GM18502 (cell line): ENCODE data around the gene LPCAT4.
"Not testable (repeated sequence)": the region's sequence is repeated elsewhere in the genome, so short reads cannot be mapped to it uniquely, and the experiment has no call there.

Source experiments
- ATAC-seq: cut with Tn5 transposase; IDR thresholded peaks from one replicate; pipeline ENCODE4 v1.9.1; 2021; ENCODE audit warnings: mild to moderate bottlenecking; ENCODE audit not compliant: unreplicated experiment, poor library complexity

The LPCAT4 gene

DNA sequence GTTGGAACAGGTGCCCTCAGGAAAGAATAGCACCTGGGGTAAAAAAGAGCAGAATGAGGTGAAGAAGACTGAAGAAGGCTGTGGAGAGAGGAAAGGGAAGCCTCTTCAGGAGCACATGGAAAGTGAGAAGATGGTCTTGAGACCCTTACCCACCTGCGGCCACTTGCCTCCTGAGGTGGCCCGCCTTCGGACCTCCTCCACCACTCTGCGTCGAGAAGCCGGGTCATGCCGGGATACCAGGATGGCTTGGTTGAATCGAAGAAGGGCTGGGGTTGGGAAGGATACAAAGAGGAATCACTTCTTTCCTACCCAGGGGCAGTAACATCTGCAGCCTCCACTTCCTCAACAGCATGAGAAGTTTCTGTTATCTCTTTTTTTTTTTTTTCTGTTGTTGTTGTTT is 3.0 kb downstream of the LPCAT4 start:
- ATAC-seq, result no peak

GRCh38 chr15:34362047-34362773 is 4.8 kb downstream of the LPCAT4 start:
- ATAC-seq, result no peak

GRCh38 chr15:34361278-34361677 is 5.7 kb downstream of the LPCAT4 start:
- ATAC-seq, result no peak

GRCh38 chr15:34360298-34360697 is 6.7 kb downstream of the LPCAT4 start:
- ATAC-seq, result no peak

- ATAC-seq, result no peak
Observed at GRCh38 chr15:34359416-34359815, 7.6 kb downstream of the LPCAT4 start.

DNA sequence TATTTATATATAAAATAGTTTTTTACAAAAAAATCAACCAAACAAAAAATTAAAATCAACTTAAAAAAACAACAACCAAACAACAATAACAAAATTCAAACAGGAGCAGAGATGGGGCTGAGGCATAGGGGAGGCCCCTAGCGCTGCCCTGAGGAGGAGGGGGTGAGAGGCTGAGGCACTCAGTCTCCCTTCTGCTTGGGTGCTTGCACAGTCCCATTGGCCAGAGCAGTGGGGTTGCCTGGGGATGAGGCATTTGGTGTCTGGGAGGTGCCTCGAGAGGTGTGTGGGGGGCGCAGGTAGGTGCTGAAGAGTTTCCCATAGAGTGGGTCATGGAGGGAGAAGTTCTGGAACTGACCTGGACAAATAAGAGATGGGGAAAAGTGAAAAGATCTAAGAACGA is 8.0 kb downstream of the LPCAT4 start:
- ATAC-seq, result no peak

GRCh38 chr15:34358367-34358766 is 8.6 kb downstream of the LPCAT4 start:
- no peak for ATAC-seq

- ATAC-seq, result no peak
Observed at GRCh38 chr15:34357653-34358052, 9.3 kb downstream of the LPCAT4 start.

- ATAC-seq, result no peak
Observed at GRCh38 chr15:34355241-34355640, 11.8 kb downstream of the LPCAT4 start.

- ATAC-seq, result no peak
Observed at GRCh38 chr15:34354286-34354685, 12.7 kb downstream of the LPCAT4 start.

DNA sequence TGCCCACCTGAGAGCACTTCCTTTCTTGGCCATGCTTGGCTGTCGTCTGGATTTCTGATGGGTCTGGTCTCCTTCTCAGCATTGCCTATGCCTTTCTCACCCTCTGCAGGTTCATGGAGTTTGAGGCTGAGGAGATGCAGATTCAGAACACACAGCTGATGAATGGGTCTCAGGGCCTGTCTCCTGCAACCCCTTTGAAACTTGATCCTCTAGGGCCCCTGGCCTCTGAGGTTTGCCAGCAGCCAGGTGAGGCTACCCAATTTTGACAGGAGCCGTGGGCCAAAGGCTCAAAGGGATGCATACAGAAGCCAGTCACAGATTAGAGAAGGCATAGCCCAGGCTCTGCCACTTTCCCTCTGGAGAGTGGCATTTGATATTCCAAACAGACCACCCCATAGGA is 13.4 kb downstream of the LPCAT4 start:
- ATAC-seq, result no peak

GRCh38 chr15:34352996-34353395 is 14.0 kb downstream of the LPCAT4 start:
- ATAC-seq, result not testable (repeated sequence)

DNA sequence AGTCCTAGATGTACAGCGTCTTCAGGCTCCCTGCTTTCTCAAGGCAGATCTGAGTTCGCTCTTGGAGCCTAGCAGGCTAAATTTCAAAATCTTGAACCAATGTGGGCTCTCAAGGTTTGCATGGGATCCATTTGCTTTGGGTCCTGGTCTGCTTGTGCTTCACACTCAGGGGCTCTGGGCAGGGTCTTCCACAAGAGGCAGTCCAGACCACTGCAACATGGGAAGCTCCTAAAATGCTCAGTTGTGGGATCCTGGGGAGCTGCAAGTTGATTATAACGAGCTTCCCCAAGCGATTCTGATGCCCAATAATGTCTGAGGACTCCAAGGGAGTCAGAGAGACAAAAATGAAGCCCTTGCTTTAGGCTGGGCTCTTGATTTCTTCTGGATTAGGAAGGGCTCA is 17.2 kb downstream of the LPCAT4 start:
- no peak for ATAC-seq

DNA sequence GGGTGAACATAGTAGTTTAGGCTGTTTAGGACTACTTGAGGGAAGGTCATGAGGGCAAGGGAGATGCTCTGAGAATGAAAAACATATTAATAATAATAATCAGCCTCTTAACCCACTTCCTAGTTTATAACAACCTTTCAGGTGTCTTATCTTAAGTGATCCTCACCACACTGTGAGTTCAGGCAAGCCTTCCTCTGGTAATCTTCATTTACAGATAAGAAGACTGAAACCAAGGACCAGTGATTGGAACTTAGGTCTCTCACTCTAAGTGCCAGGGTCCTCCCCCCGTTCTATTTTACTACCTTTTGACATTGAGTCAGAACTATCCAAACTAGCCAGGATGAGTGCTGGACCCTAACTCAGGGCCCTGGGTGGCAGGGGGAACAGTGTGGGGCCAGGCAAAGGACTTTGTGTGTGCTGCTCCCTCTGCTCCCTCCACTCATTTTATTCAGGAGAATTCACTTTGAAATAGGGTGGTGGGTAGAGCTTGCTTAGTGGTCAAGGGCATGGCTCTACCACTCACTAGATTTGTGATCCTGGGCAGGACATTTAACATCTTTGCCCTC is 18.2 kb downstream of the LPCAT4 start:
- no peak for ATAC-seq

DNA sequence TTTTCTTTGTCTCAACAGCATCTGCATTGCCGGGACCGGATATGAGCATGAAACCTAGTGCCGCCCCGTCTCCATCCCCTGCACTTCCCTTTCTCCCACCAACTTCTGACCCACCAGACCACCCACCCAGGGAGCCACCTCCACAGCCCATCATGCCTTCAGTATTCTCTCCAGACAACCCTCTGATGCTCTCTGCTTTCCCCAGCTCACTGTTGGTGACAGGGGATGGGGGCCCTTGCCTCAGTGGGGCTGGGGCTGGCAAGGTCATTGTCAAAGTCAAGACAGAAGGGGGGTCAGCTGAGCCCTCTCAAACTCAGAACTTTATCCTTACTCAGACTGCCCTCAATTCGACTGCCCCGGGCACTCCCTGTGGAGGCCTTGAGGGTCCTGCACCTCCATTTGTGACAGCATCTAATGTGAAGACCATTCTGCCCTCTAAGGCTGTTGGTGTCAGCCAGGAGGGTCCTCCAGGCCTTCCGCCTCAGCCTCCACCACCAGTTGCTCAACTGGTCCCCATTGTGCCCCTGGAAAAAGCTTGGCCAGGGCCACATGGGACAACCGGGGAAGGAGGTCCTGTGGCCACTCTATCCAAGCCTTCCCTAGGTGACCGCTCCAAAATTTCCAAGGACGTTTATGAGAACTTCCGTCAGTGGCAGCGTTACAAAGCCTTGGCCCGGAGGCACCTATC is 18.9 kb downstream of the LPCAT4 start:
- no peak for ATAC-seq

DNA sequence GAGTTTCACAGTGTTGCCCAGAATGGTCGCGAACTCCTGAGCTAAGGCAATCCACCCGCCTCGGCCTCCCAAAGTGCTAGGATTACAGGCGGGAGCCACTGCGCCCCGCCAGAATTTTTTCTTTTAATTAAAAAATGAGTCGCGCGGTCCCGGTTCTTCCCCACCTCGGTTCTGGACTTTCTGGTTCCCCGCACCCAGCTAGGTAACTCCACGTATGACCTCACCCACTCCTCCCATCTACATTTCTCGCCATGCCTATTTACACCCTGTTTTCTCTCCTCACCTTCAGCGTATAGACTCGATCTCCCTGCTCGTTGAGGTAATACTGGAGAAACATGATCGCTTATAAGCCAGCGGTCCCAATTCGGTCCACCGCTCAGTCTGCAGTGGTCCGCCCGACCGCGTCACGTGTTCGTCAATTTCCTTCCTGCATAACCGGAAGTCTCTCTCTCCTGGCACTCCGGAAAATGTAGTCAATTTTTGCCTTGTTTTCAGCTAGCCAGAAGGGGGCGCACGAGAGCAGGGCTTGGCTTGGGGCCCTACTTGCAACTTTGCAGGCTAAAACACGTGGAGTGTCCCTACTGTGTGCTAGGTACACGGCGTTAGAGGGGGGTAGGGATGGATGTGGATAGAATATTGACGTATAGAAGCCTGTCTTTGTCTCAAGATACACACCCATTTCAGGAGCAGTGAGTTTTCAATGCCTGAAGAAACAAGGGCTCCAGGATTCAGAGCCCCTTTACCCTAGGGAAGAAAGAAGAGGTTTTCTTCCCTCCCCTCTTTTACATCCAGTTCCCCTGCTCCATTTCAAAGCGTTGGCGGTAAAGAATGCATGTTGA is 24.0 kb downstream of the LPCAT4 start, which contains the start of the genes NOP10 and NUTM1:
Gene NOP10, minus strand, starts transcription at position 400 of the 839 bp plus-strand sequence. Its CDS starts 63 bp downstream, at position 337.
Gene NUTM1, plus strand, starts transcription at position 579 of the 839 bp plus-strand sequence. CDS start 382 bp downstream, outside the sequence.
- peak; percentile 85 for ATAC-seq

DNA sequence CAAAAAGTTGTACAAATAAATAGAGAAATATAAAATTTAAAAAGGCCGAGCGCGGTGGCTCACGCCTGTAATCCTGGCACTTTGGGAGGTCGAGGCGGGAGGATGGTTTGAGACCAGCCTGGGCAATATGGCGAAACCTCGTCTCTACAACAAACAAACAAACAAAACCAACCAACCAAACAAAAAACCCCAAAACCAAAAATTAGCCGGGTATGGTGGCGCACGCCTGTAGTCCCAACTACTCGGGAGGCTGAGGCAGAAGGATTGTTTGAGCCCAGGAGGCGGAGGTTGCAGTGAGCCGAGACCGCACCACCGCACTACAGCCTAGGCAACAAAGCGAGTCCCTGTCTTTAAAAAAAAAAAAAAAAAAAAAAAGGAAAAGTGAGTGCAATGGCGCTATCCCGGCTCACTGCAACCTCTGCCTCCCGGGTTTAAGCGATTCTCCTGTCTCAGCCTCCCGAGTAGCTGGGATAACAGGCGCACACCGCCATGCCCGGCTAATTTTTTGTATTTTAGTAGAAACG is 24.7 kb downstream of the LPCAT4 start:
- not testable (repeated sequence) for ATAC-seq

DNA sequence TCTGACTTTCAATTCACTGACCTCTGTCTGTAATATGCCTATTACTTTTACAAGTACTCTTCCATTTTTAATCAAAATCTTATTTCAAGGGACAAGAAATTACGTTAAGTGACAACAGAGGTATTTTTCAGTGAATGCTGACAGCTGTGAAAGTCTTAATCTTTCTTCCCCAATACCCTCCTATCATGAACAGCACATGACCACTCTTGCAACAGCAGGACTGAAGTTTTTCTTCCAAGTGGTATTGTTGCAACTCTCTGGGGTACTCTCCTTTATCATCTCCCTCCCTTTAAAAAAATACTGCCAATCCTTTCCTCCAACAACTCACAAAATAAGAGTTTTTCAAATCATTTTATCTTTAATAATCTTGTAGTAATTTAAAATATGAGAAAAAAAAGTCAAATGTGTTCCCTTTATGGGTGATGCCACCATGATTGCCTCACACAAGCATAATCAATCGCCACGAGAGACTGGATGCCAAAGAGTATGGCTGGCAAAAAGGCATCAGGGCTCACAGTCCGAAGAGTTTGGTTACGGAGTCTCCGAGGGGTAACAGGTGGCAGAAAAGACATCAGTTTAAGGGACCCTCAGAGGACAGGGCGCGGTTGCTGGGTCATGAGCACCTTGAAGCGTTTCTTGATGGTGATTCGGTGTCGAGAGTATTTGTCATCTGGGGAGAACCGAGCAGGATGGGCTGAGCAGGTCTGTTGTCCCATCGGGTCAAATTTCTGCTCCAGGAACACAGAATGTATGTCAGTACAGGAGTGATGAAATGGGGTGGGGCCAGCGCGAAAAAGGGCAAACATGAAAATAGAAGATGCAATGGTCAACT is 25.4 kb downstream of the LPCAT4 start:
- no peak for ATAC-seq

DNA sequence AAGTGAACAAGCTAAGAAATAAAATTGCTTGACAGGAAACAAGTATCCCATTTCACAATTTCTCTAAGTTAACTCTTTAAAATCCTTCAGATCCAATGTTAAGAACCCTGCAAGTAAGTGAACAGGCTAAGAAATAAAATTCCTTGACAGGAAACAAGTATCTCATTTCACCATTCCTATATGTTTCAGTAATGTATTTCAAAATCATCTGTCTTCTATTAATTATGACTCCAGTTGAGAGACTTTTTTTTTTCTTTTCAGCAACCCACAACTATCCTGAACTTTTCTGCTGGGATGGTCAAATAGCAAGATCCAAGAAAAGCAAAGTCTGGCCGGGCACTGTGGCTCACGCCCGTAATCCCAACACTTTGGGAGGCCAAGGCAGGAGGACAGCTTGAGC is 27.1 kb downstream of the LPCAT4 start:
- ATAC-seq, result no peak
